ENCODE measurements around the gene XIRP2.

DNA sequence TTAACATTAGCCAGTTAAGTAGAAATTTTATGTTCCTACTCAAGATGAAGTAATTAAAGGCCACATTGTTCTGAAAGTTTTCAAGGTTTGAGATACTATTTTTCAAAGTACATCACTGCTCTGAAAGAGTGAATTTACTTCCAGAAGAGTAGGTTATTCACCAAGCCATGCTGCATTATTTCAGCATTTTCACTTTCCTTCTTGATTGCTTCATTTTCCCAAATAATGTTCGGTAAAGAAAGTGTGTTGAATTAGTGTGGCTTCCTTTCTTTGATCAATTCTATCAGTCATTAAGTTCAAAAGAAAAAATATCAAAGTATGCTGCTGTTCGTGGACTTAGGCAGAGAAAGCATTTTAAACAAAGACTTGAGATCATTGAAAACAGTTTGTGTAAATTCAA, 310.3 kb downstream of the XIRP2 start:
- no peak for TF ChIP-seq MAFK (IDR thresholded peaks at IDR 0.05; ENCODE audit: low read depth, low read length)
- TF ChIP-seq POLR2A (IDR thresholded peaks at IDR 0.05; ENCODE audit: control extremely low read depth in 1 of 2, low read depth in 2 of 2, low read length in 2 of 2) = no peak
- TF ChIP-seq CTCF (IDR thresholded peaks at IDR 0.05; ENCODE audit: control extremely low read depth in 1 of 3, insufficient read depth in 1 of 3, low read depth in 1 of 3, low read length in 3 of 3) = no peak
- no peak for TF ChIP-seq RFX5 (IDR thresholded peaks at IDR 0.05; ENCODE audit: borderline replicate concordance, low read depth, low read length)
- TF ChIP-seq CEBPB (IDR thresholded peaks at IDR 0.05; ENCODE audit: low read depth, low read length) = no peak
- TF ChIP-seq ASH2L (IDR thresholded peaks at IDR 0.05; ENCODE audit: low read length) = no peak
- no peak for TF ChIP-seq POLR2AphosphoS5 (IDR thresholded peaks at IDR 0.05; ENCODE audit: low read depth, low read length)
- no peak for TF ChIP-seq ZNF274 (IDR thresholded peaks at IDR 0.05; ENCODE audit: borderline replicate concordance, extremely low read depth, low read length)
- TF ChIP-seq SRF (IDR thresholded peaks at IDR 0.05; ENCODE audit: low read depth, low read length) = no peak
- TF ChIP-seq RNF2 (IDR thresholded peaks at IDR 0.05; ENCODE audit: borderline replicate concordance, low read depth, low read length, missing control alignments, poor library complexity, severe bottlenecking) = no peak
- no peak for TF ChIP-seq GABPA (IDR thresholded peaks at IDR 0.05; ENCODE audit: borderline replicate concordance, insufficient read depth, low read length)
- TF ChIP-seq, protein P1, sequence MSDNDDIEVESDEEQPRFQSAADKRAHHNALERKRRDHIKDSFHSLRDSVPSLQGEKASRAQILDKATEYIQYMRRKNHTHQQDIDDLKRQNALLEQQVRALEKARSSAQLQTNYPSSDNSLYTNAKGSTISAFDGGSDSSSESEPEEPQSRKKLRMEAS (IDR thresholded peaks at IDR 0.05) = no peak
- TF ChIP-seq EZH2 (IDR thresholded peaks at IDR 0.05; ENCODE audit: low read depth, low read length, severe bottlenecking) = no peak
- no peak for TF ChIP-seq SUZ12 (IDR thresholded peaks at IDR 0.05; ENCODE audit: low read length)

All from H1 (cell line).